Thyroid gland (tissue), 4 donors: ENCODE measurements around the gene CCDC7.
"Not testable (repeated sequence)": the region's sequence is repeated elsewhere in the genome, so short reads cannot be mapped to it uniquely, and the experiment has no call there.

Experiments used
- POLR2A ChIP-seq, 2 donors: fragments of 450-650 bp; IDR thresholded peaks; one replicate each; pipeline ENCODE4 v1.6.1; 2017; ENCODE audit warnings: antibody characterized with exemption in 2 of 2, mild to moderate bottlenecking in 2 of 2, moderate library complexity in 1 of 2
- TF ChIP-seq, protein P1 (sequence below), 6 experiments: fragments of 200-600 bp in 3 of 6; fragments of 450-650 bp in 3 of 6; sonication (generic) in 3 of 6; IDR thresholded peaks; one replicate each; pipeline ENCODE4 v1.5.1; 2016 to 2019; ENCODE audit warnings: antibody characterized with exemption in 6 of 6, mild to moderate bottlenecking in 2 of 6, inconsistent platforms in 1 of 6, moderate library complexity in 1 of 6

DNA sequence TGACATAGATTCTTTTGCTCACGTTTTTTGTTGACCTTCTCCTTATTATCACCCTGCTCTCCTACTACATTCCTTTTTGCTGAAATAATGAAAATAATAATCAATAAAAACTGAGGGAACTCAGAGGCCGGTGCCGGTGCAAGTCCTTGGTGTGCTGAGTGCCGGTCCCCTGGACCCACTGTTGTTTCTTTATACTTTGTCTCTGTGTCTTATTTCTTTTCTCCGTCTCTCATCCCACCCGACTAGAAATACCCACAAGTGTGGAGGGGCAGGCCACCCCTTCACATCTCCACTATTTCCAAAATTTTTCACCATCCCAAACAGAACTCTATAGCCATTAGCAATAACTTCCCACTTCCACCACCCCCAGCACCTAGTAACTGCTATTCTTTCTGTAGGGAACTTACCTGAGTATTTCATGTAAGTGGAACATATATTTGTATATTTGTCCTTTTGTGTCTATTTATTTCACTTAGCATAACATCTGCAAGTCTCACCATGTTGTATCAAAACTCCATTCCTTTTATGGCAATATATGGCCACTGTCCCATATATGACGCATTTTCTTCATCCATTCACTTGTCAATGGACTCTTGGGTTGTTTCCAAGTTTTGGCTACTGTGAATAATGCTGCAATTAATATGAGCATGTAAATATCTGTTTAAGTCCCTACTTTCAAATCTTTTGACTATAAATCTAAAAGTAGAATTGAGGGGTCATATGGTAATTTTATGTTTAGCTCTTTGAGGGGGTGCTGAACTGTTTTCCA, 449.4 kb downstream of the CCDC7 start:
- TF ChIP-seq, protein P1, sequence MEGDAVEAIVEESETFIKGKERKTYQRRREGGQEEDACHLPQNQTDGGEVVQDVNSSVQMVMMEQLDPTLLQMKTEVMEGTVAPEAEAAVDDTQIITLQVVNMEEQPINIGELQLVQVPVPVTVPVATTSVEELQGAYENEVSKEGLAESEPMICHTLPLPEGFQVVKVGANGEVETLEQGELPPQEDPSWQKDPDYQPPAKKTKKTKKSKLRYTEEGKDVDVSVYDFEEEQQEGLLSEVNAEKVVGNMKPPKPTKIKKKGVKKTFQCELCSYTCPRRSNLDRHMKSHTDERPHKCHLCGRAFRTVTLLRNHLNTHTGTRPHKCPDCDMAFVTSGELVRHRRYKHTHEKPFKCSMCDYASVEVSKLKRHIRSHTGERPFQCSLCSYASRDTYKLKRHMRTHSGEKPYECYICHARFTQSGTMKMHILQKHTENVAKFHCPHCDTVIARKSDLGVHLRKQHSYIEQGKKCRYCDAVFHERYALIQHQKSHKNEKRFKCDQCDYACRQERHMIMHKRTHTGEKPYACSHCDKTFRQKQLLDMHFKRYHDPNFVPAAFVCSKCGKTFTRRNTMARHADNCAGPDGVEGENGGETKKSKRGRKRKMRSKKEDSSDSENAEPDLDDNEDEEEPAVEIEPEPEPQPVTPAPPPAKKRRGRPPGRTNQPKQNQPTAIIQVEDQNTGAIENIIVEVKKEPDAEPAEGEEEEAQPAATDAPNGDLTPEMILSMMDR (IDR thresholded peaks at IDR 0.05): not testable (repeated sequence)
- TF ChIP-seq POLR2A (IDR thresholded peaks at IDR 0.05): not testable (repeated sequence)
